ENCODE measurements around the gene OR2F1. TPM values are rescaled to one million over a fixed set of nuclear protein-coding genes. Genes with fewer than 3 reads are reported as not detected.
A peak's percentile ranks its signal among the peaks of the same experiment; 100 is the strongest.

OR2F1 gene
- total RNA-seq (not detected), polyA plus RNA-seq (not detected)
- long read RNA-seq, donor 1, partial matches to known transcripts = 0 of 1 reads
- long read RNA-seq, donor 1, other reads (novel, unspliced or antisense) = 1 of 1 reads
- long read RNA-seq, donor 2 = 0 reads

- Histone ChIP-seq H3K4me1 (ENCODE audit: control insufficient read depth in 1 of 2, insufficient read depth in 2 of 2, low read length in 2 of 2) (peaks cover 0 to 2% of the 10 kb centered on the region in 2 donors), H3K36me3 (ENCODE audit: control insufficient read depth in 1 of 2, insufficient read depth in 2 of 2, low read length in 1 of 2) (no peaks in the 10 kb centered on the region), H3K4me3 (ENCODE audit: low read length in 2 of 2) (no peak within 1 kb of the TSS), H3K27ac (ENCODE audit: low read depth in 1 of 2, low read length in 2 of 2) (peak within 1 kb of the TSS in 1 of 2 donors; percentile 12), H3K27me3 (ENCODE audit: control insufficient read depth in 1 of 2, insufficient read depth in 2 of 2, low read length in 1 of 2) (no peaks in the 10 kb centered on the region), H3K9me3 (ENCODE audit: control insufficient read depth, low read length) (no peaks in the 10 kb centered on the region)
- intact Hi-C loops (cut with DNase I) = no loop called here
- ATAC-seq (ENCODE audit: low FRiP score) (no peak), DNase-seq (no peak)
- WGBS, 2 donors = 83 to 89% methylated on average over 3 of the region's 3 CpGs
Observed at GRCh38 chr7:143954544-143954943, at the start of gene OR2F1. Gene OR2F1 (plus strand): TSS chr7:143954844. CDS start chr7:143959971, 5,127 bp downstream.

GRCh38 chr7:143905509-143905908 is 49.1 kb upstream of the OR2F1 start:
- no peak for DNase-seq
- ATAC-seq (ENCODE audit: low FRiP score) = no peak
- intact Hi-C loops (cut with DNase I) = loop anchor here in 1 of 2 donors (10.0 kb wide), 1 partner anchor 99 kb away; the partner anchor contains the start of gene OR6B1
- no peaks in the 10 kb centered on the region for H3K9me3 ChIP-seq (ENCODE audit: control insufficient read depth, low read length)
- no peak overlapping the region for H3K4me3 ChIP-seq (ENCODE audit: low read length in 2 of 2)
- H3K27ac ChIP-seq (ENCODE audit: low read depth in 1 of 2, low read length in 2 of 2) = no peak overlapping the region
- H3K4me1 ChIP-seq (ENCODE audit: control insufficient read depth in 1 of 2, insufficient read depth in 2 of 2, low read length in 2 of 2) = no peaks in the 10 kb centered on the region
- no peaks in the 10 kb centered on the region for H3K27me3 ChIP-seq (ENCODE audit: control insufficient read depth in 1 of 2, insufficient read depth in 2 of 2, low read length in 1 of 2)
- H3K36me3 ChIP-seq (ENCODE audit: control insufficient read depth in 1 of 2, insufficient read depth in 2 of 2, low read length in 1 of 2) = no peaks in the 10 kb centered on the region
- WGBS, 2 donors = 80 to 84% methylated on average over 1 of the region's 1 CpG

GRCh38 chr7:143906151-143906550 is 48.5 kb upstream of the OR2F1 start:
- DNase-seq (no peak), ATAC-seq (ENCODE audit: low FRiP score) (no peak)
- Histone ChIP-seq H3K27ac (ENCODE audit: low read depth in 1 of 2, low read length in 2 of 2) (no peak overlapping the region), H3K4me3 (ENCODE audit: low read length in 2 of 2) (no peak overlapping the region), H3K27me3 (ENCODE audit: control insufficient read depth in 1 of 2, insufficient read depth in 2 of 2, low read length in 1 of 2) (no peaks in the 10 kb centered on the region), H3K36me3 (ENCODE audit: control insufficient read depth in 1 of 2, insufficient read depth in 2 of 2, low read length in 1 of 2) (no peaks in the 10 kb centered on the region), H3K9me3 (ENCODE audit: control insufficient read depth, low read length) (no peaks in the 10 kb centered on the region), H3K4me1 (ENCODE audit: control insufficient read depth in 1 of 2, insufficient read depth in 2 of 2, low read length in 2 of 2) (no peaks in the 10 kb centered on the region)
- intact Hi-C loops (cut with DNase I) = loop anchor here in 1 of 2 donors (10.0 kb wide), 1 partner anchor 99 kb away; the partner anchor contains the start of gene OR6B1
- WGBS, 2 donors = 86% methylated on average over 9 of the region's 9 CpGs

GRCh38 chr7:143906895-143907294 is 47.7 kb upstream of the OR2F1 start:
- Histone ChIP-seq H3K4me3 (ENCODE audit: low read length in 2 of 2) (no peak overlapping the region), H3K27ac (ENCODE audit: low read depth in 1 of 2, low read length in 2 of 2) (no peak overlapping the region), H3K27me3 (ENCODE audit: control insufficient read depth in 1 of 2, insufficient read depth in 2 of 2, low read length in 1 of 2) (no peaks in the 10 kb centered on the region), H3K9me3 (ENCODE audit: control insufficient read depth, low read length) (no peaks in the 10 kb centered on the region), H3K36me3 (ENCODE audit: control insufficient read depth in 1 of 2, insufficient read depth in 2 of 2, low read length in 1 of 2) (no peaks in the 10 kb centered on the region), H3K4me1 (ENCODE audit: control insufficient read depth in 1 of 2, insufficient read depth in 2 of 2, low read length in 2 of 2) (no peaks in the 10 kb centered on the region)
- intact Hi-C loops (cut with DNase I) = loop anchor here in 1 of 2 donors (10.0 kb wide), 1 partner anchor 98 kb away; the partner anchor contains the start of gene OR6B1
- WGBS, 2 donors = 98% methylated on average over 5 of the region's 5 CpGs
- ATAC-seq (ENCODE audit: low FRiP score) (no peak), DNase-seq (no peak)

- Histone ChIP-seq H3K27ac (ENCODE audit: low read depth in 1 of 2, low read length in 2 of 2) (no peak overlapping the region), H3K4me3 (ENCODE audit: low read length in 2 of 2) (no peak overlapping the region), H3K36me3 (ENCODE audit: control insufficient read depth in 1 of 2, insufficient read depth in 2 of 2, low read length in 1 of 2) (no peaks in the 10 kb centered on the region), H3K27me3 (ENCODE audit: control insufficient read depth in 1 of 2, insufficient read depth in 2 of 2, low read length in 1 of 2) (no peaks in the 10 kb centered on the region), H3K4me1 (ENCODE audit: control insufficient read depth in 1 of 2, insufficient read depth in 2 of 2, low read length in 2 of 2) (no peaks in the 10 kb centered on the region), H3K9me3 (ENCODE audit: control insufficient read depth, low read length) (no peaks in the 10 kb centered on the region)
- no peak for ATAC-seq (ENCODE audit: low FRiP score)
- 10 to 13% methylated on average over 5 of the region's 5 CpGs for WGBS, 2 donors
- DNase-seq = no peak
- intact Hi-C loops (cut with DNase I) = loop anchor here in 1 of 2 donors (10.0 kb wide), 1 partner anchor 97 kb away; the partner anchor contains the start of gene OR6B1
Observed at GRCh38 chr7:143908120-143908519, 46.5 kb upstream of the OR2F1 start.

- 88 to 90% methylated on average over 3 of the region's 3 CpGs for WGBS, 2 donors
- intact Hi-C loops (cut with DNase I) = loop anchor here in 1 of 2 donors (10.0 kb wide), 1 partner anchor 95 kb away; the partner anchor contains the start of gene OR6B1
- ATAC-seq (ENCODE audit: low FRiP score) (peak; percentile 37), DNase-seq (no peak)
- no peaks in the 10 kb centered on the region for H3K27me3 ChIP-seq (ENCODE audit: control insufficient read depth in 1 of 2, insufficient read depth in 2 of 2, low read length in 1 of 2)
- H3K36me3 ChIP-seq (ENCODE audit: control insufficient read depth in 1 of 2, insufficient read depth in 2 of 2, low read length in 1 of 2) = no peaks in the 10 kb centered on the region
- no peaks in the 10 kb centered on the region for H3K9me3 ChIP-seq (ENCODE audit: control insufficient read depth, low read length)
- H3K4me3 ChIP-seq (ENCODE audit: low read length in 2 of 2) = no peak overlapping the region
- H3K27ac ChIP-seq (ENCODE audit: low read depth in 1 of 2, low read length in 2 of 2) = no peak overlapping the region
- no peaks in the 10 kb centered on the region for H3K4me1 ChIP-seq (ENCODE audit: control insufficient read depth in 1 of 2, insufficient read depth in 2 of 2, low read length in 2 of 2)
Observed at GRCh38 chr7:143909863-143910262, 44.8 kb upstream of the OR2F1 start.

GRCh38 chr7:143910473-143911248 is 44.0 kb upstream of the OR2F1 start:
- Histone ChIP-seq H3K4me1 (ENCODE audit: control insufficient read depth in 1 of 2, insufficient read depth in 2 of 2, low read length in 2 of 2) (no peaks in the 10 kb centered on the region), H3K9me3 (ENCODE audit: control insufficient read depth, low read length) (no peaks in the 10 kb centered on the region), H3K36me3 (ENCODE audit: control insufficient read depth in 1 of 2, insufficient read depth in 2 of 2, low read length in 1 of 2) (no peaks in the 10 kb centered on the region), H3K27ac (ENCODE audit: low read depth in 1 of 2, low read length in 2 of 2) (no peak overlapping the region), H3K4me3 (ENCODE audit: low read length in 2 of 2) (no peak overlapping the region), H3K27me3 (ENCODE audit: control insufficient read depth in 1 of 2, insufficient read depth in 2 of 2, low read length in 1 of 2) (no peaks in the 10 kb centered on the region)
- WGBS, 2 donors = 51 to 52% methylated on average over 3 of the region's 3 CpGs
- ATAC-seq (ENCODE audit: low FRiP score) (no peak), DNase-seq (no peak)
- intact Hi-C loops (cut with DNase I) = no loop called here

GRCh38 chr7:143913945-143914615 is 40.6 kb upstream of the OR2F1 start:
- 92 to 95% methylated on average over 3 of the region's 3 CpGs for WGBS, 2 donors
- intact Hi-C loops (cut with DNase I) = no loop called here

More at GRCh38 chr7:143913945-143914615, 40.6 kb upstream of the OR2F1 start:
- H3K36me3 ChIP-seq (ENCODE audit: control insufficient read depth in 1 of 2, insufficient read depth in 2 of 2, low read length in 1 of 2) = no peaks in the 10 kb centered on the region
- H3K27ac ChIP-seq (ENCODE audit: low read depth in 1 of 2, low read length in 2 of 2) = no peak overlapping the region
- H3K27me3 ChIP-seq (ENCODE audit: control insufficient read depth in 1 of 2, insufficient read depth in 2 of 2, low read length in 1 of 2) = peaks cover 0 to 2% of the 10 kb centered on the region in 2 donors
- DNase-seq = no peak
- no peaks in the 10 kb centered on the region for H3K4me1 ChIP-seq (ENCODE audit: control insufficient read depth in 1 of 2, insufficient read depth in 2 of 2, low read length in 2 of 2)
- ATAC-seq (ENCODE audit: low FRiP score) = no peak
- H3K4me3 ChIP-seq (ENCODE audit: low read length in 2 of 2) = no peak overlapping the region
- H3K9me3 ChIP-seq (ENCODE audit: control insufficient read depth, low read length) = no peaks in the 10 kb centered on the region

Data from aorta (tissue), 5 donors.